OCI-LY7 (cell line): Measurements from ENCODE around the gene SATB2.

Experiments used
- EZH2phosphoT487 ChIP-seq: fragments of 200-600 bp; sonication (generic); IDR thresholded peaks from 2 replicates; pipeline ENCODE4 v1.6.1; 2018; ENCODE audit warnings: low read depth, borderline replicate concordance, mild to moderate bottlenecking, mixed run types, antibody characterized with exemption, low read length, moderate library complexity, mixed read lengths
- TF ChIP-seq, protein P1 (sequence below): fragments of 200-600 bp; sonication (generic); conservative IDR thresholded peaks from 2 replicates; pipeline ENCODE4 v1.5.1; 2014; ENCODE audit warnings: mild to moderate bottlenecking, antibody characterized with exemption, low read length, moderate library complexity, mixed read lengths

DNA sequence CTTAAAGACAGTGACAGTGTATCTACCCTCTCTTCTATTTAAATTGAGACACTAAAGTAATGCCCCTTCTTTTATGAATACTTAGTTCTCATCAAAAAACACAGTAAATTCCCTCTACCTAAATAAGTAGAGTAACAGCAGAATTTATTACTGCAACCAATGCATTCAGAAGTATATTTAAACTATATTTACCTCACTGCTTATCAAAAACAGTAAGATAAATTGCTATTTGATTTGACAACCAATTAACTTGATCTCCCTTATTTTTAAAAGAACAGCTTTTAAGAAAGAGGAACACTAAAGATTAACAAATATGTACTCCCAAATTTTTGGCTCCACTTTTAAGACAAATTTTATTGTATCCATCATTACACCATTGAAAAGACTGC, 4.8 kb downstream of the SATB2 start:
- TF ChIP-seq, protein P1, sequence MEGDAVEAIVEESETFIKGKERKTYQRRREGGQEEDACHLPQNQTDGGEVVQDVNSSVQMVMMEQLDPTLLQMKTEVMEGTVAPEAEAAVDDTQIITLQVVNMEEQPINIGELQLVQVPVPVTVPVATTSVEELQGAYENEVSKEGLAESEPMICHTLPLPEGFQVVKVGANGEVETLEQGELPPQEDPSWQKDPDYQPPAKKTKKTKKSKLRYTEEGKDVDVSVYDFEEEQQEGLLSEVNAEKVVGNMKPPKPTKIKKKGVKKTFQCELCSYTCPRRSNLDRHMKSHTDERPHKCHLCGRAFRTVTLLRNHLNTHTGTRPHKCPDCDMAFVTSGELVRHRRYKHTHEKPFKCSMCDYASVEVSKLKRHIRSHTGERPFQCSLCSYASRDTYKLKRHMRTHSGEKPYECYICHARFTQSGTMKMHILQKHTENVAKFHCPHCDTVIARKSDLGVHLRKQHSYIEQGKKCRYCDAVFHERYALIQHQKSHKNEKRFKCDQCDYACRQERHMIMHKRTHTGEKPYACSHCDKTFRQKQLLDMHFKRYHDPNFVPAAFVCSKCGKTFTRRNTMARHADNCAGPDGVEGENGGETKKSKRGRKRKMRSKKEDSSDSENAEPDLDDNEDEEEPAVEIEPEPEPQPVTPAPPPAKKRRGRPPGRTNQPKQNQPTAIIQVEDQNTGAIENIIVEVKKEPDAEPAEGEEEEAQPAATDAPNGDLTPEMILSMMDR, result no peak
- TF ChIP-seq EZH2phosphoT487, result no peak
